Activated T-cell treated with anti-CD3 and anti-CD28 coated beads, Interleukin-2, amount 50 U/mL, for 72 hours (primary cell): Measurements from ENCODE around the gene IGFBPL1. TPM values are rescaled to one million over a fixed set of nuclear protein-coding genes. Genes with fewer than 3 reads are reported as not detected.
A peak's percentile ranks its signal among the peaks of the same experiment; 100 is the strongest.

ENCODE experiments used
- ATAC-seq, 2 donors: fragments of 150-1000 bp; cut with Tn5 transposase; replicated peaks in 1 of 2; 2 replicates each; pipeline ENCODE4 v1.10.0; 2021; ENCODE audit warnings: moderate library complexity in 2 of 2, mild to moderate bottlenecking in 1 of 2
- DNase-seq, 2 donors: peaks; one replicate each; pipeline ENCODE4 v3.0.0; 2021 to 2022; ENCODE audit warnings: mixed read lengths in 1 of 2
- H3K27ac Mint-ChIP-seq: one replicate; pipeline ENCODE4 v1.8.0; 2022; ENCODE audit warnings: mild to moderate bottlenecking, moderate library complexity, mixed read lengths
- H3K27me3 Mint-ChIP-seq: one replicate; pipeline ENCODE4 v1.8.0; 2022; ENCODE audit warnings: low read depth, mixed read lengths
- H3K36me3 Mint-ChIP-seq, 2 donors: one replicate each; pipeline ENCODE4 v1.8.0; 2022; ENCODE audit warnings: mixed read lengths in 2 of 2, mild to moderate bottlenecking in 1 of 2; ENCODE audit not compliant: insufficient read depth in 2 of 2
- H3K4me1 Mint-ChIP-seq: one replicate; pipeline ENCODE4 v1.8.0; 2022; ENCODE audit warnings: low read depth, mixed read lengths
- H3K4me3 Mint-ChIP-seq, 2 donors: one replicate each; pipeline ENCODE4 v1.8.0; 2022; ENCODE audit warnings: mild to moderate bottlenecking in 2 of 2, mixed read lengths in 2 of 2, moderate library complexity in 2 of 2
- H3K9me3 Mint-ChIP-seq, 2 donors: one replicate each; pipeline ENCODE4 v1.8.0; 2022; ENCODE audit warnings: mixed read lengths in 2 of 2
- total RNA-seq, 2 donors: library from RNA; stranded (reverse); gene quantifications; one replicate each; pipeline ENCODE4 v1.2.3, GENCODE V29; 2022

Gene IGFBPL1
- total RNA-seq, 2 donors from 2014 or later: not detected

DNA sequence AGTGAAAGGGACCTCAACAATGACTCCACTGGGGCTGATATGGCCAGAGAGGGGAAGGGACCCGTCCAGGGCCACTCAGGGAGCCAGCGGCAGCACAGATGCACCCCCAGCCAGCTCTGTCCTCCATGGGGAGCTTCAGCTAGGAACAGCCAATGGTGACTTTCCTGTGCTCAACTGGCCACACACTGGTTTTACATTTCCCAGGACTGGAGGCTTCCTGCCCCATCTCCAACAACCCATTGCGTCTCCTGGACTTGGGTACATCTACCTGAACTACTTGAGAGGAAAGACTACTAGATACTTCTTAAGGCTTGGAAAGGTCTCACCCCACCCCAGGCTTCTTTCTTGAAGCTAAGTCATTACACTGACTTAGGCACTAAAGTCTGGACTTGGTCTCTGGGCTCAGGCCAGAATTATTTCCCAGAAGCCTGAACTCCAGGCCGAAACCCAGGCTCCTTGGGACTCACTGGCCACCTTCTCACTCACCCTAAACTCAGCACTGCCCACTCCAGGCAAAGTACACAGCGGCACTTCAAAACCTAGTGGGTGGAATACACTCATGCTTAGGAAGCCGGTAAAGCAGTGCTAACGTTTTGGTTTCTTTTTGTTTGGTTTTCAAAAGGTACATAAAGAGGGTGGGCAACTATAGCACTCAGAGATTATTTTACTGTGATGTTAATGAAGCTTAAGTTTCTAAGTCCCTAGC lies 1.5 kb downstream of the IGFBPL1 start:
- H3K27ac Mint-ChIP-seq: no peak overlapping the region
- DNase-seq (no peak), ATAC-seq (no peak)
- H3K36me3 Mint-ChIP-seq: no peaks in the 10 kb centered on the region
- H3K9me3 Mint-ChIP-seq: no peaks in the 10 kb centered on the region
- H3K4me3 Mint-ChIP-seq: no peak overlapping the region
- H3K4me1 Mint-ChIP-seq: no peaks in the 10 kb centered on the region
- peaks cover 48% of the 10 kb centered on the region for H3K27me3 Mint-ChIP-seq

DNA sequence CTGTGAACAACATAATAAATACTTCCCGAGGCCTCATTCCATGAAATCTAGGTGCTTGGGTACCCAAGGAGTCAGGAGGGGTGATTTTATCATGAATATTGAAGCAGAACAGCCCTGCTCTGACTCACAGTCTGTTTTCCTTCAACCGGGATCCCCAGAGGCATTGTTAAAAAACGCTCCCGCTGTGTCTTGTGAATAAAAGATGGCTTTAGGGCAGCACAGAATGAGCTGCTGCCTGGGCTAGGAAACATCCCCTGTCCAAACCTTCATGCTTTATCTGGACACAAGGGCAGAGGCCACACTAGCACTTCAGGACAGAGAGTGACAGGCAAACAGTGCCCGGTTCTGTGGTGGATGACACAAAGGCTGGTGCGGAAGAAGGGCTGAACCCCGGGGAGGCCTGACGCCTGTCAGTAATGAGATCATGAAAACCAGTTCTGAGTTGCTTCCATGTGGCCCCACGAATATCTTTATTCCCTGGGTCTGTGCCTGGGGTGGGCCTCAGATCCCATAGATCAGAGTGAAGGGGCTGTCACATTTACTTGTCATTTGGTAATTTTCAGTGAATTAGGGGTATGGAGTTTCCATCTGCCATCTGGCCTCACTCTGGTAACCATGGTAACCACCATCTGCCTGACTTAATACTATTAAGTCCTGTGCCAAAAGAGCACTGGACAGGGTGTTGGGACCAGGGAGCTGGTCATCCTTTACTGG lies 2.6 kb downstream of the IGFBPL1 start:
- Mint-ChIP-seq H3K4me1 (no peaks in the 10 kb centered on the region), H3K27ac (no peak overlapping the region), H3K9me3 (no peaks in the 10 kb centered on the region), H3K27me3 (peaks cover 39% of the 10 kb centered on the region), H3K36me3 (no peaks in the 10 kb centered on the region), H3K4me3 (no peak overlapping the region)
- no peak for DNase-seq
- no peak for ATAC-seq

- peaks cover 24% of the 10 kb centered on the region for H3K27me3 Mint-ChIP-seq
- H3K4me3 Mint-ChIP-seq: no peak overlapping the region
- H3K4me1 Mint-ChIP-seq: no peaks in the 10 kb centered on the region
- no peak overlapping the region for H3K27ac Mint-ChIP-seq
- no peak for ATAC-seq
- H3K36me3 Mint-ChIP-seq: no peaks in the 10 kb centered on the region
- DNase-seq: no peak
- no peaks in the 10 kb centered on the region for H3K9me3 Mint-ChIP-seq
These were observed 5.1 kb downstream of the IGFBPL1 start for GRCh38 chr9:38419181-38419580.

DNA sequence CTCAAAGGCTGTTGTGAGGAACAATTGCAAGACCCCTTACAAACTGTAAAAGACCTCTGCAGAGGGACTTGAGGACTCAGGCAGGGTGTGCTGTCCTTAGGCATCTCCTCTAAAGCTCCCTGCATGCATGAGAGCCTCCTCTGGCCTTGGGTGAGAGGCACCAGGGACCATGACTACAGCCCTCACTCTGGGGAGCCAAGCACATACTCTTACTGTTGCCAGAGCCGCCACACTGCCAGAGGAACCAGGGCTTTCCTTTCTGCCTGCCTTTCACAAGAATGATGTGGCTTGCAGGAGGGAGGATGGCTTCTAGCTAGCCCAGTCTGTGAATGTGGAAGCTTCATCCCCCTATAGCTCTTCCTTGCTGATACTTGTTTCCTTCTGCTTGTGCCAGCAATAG lies 5.9 kb downstream of the IGFBPL1 start:
- Mint-ChIP-seq H3K4me3 (no peak overlapping the region), H3K4me1 (no peaks in the 10 kb centered on the region), H3K27me3 (peaks cover 20% of the 10 kb centered on the region), H3K27ac (no peak overlapping the region), H3K36me3 (no peaks in the 10 kb centered on the region), H3K9me3 (no peaks in the 10 kb centered on the region)
- ATAC-seq (no peak), DNase-seq (no peak)

DNA sequence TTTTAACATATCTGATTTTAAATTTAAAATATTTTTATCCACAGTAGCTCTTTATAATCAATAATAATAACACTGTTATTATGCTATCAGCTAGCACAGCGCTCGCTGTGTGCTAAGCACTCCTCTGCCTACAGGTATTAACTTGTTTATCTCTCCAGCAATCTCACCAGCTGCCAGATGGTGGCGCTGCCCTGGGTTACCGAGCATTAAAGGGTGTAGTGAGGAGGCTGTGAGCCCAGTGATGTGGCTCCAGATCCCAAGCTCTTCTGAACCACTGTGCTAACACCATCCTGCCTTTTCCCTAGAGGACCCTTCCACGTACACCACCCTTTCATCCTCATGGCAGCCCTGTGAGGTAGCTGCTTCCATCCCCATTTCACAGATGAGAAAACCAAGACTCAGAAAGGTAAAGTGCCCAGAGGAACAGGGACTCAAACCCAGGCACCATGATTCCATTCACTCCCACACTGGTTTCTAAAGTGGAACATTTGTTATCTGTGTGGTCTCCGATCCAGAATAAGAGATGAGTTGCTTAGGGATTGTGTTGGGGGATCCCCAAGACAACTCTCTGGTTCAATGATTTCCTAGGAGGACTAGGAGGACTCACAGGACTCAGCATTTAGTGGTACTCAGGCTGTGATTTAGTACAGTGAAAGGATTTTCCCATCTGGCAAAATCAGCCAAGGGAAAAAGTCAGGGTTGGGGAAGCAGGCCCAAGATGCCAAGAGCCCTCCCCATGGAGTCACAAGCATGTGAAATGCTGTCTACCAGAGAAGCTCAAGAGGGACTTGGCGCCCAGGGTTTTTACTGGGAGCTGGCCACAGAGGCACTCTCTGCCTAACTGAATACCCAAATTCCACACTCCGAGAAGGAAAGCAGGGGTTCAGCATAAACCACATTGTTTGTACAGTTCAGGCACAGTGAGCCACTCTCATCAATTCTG lies 7.0 kb downstream of the IGFBPL1 start:
- no peaks in the 10 kb centered on the region for H3K36me3 Mint-ChIP-seq
- ATAC-seq: peak; percentile 53 to 71

GRCh38 chr9:38416461-38416860 lies 7.8 kb downstream of the IGFBPL1 start:
- no peak overlapping the region for H3K4me3 Mint-ChIP-seq
- no peak for ATAC-seq
- no peaks in the 10 kb centered on the region for H3K9me3 Mint-ChIP-seq
- H3K27ac Mint-ChIP-seq: no peak overlapping the region
- DNase-seq: no peak
- H3K36me3 Mint-ChIP-seq: no peaks in the 10 kb centered on the region
- H3K4me1 Mint-ChIP-seq: no peaks in the 10 kb centered on the region
- peaks cover 8% of the 10 kb centered on the region for H3K27me3 Mint-ChIP-seq

More for the DNA sequence above, 7.0 kb downstream of the IGFBPL1 start:
- H3K27me3 Mint-ChIP-seq: peaks cover 16% of the 10 kb centered on the region
- no peak overlapping the region for H3K4me3 Mint-ChIP-seq
- DNase-seq: peak; percentile 54 to 63
- no peaks in the 10 kb centered on the region for H3K4me1 Mint-ChIP-seq
- H3K27ac Mint-ChIP-seq: no peak overlapping the region
- H3K9me3 Mint-ChIP-seq: no peaks in the 10 kb centered on the region

DNA sequence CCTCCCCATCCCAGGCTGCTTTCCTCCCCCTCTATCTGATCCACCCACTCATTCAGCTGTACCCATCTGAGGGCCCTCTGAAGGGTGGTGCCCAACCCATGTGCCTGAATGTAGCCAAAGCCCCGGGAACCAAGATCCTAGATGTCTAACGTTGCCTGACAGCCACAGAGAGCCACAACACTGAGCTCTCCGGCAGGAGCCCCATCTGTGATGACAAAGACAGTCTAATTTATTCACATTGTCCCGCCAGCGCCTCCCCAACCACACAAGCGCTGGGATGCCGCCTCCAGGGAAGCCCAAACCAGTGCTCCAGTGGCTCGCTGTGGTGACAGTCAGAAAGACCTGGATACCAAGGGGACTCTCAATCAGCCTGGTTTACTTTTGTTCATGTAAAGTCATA lies 8.4 kb downstream of the IGFBPL1 start:
- no peaks in the 10 kb centered on the region for H3K4me1 Mint-ChIP-seq
- no peaks in the 10 kb centered on the region for H3K36me3 Mint-ChIP-seq
- no peak overlapping the region for H3K27ac Mint-ChIP-seq
- no peaks in the 10 kb centered on the region for H3K9me3 Mint-ChIP-seq
- no peak overlapping the region for H3K4me3 Mint-ChIP-seq
- DNase-seq (no peak), ATAC-seq (no peak)
- H3K27me3 Mint-ChIP-seq: peaks cover 7% of the 10 kb centered on the region

GRCh38 chr9:38414040-38414723 lies 10.1 kb downstream of the IGFBPL1 start:
- no peak for ATAC-seq

DNA sequence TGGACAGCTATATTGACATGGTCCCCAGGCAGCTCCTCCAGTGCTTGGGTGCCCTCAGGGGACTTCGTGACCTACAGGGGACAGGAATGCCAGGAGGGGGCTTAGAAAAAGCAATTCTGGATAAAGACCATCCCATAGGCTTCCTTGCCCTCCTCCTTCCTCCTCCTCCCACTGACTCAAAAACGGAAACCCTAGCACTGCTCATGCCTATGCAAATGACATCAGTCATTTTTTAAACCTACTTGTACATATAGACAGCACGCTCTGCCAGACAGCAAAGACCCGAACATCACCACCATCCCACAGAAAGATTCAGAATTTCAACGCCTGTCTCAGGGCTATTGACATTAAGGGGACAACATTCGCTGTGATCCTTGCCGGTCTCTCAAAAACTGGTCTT lies 11.0 kb downstream of the IGFBPL1 start:
- ATAC-seq: no peak
- no peaks in the 10 kb centered on the region for H3K4me1 Mint-ChIP-seq
- H3K4me3 Mint-ChIP-seq: no peak overlapping the region

More at GRCh38 chr9:38414040-38414723, 10.1 kb downstream of the IGFBPL1 start:
- no peaks in the 10 kb centered on the region for H3K36me3 Mint-ChIP-seq
- H3K4me1 Mint-ChIP-seq: no peaks in the 10 kb centered on the region
- no peak for DNase-seq
- H3K9me3 Mint-ChIP-seq: no peaks in the 10 kb centered on the region
- no peak overlapping the region for H3K4me3 Mint-ChIP-seq
- H3K27ac Mint-ChIP-seq: no peak overlapping the region
- H3K27me3 Mint-ChIP-seq: peaks cover 7% of the 10 kb centered on the region

DNA sequence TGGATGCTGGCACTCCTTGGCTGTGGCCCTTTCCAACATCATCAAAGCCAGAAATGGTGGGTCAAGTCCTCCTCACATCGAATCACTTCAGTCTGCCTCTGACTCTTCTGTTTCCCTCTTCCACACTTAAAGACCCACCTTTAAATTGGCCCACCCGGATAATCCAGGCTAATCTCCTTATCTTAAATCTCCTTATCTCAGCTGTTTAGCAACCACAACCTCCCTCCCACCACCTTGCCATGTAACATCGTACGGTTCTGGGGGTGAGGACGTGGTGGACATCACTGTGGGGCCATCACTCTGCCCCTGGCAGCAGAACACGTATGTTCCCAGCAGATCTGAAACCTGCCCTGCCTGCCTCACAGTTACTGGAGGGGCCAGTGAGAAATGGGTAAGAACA lies 11.5 kb downstream of the IGFBPL1 start:
- no peak for ATAC-seq
- no peaks in the 10 kb centered on the region for H3K36me3 Mint-ChIP-seq
- H3K27me3 Mint-ChIP-seq: peaks cover 7% of the 10 kb centered on the region
- no peak overlapping the region for H3K4me3 Mint-ChIP-seq
- H3K4me1 Mint-ChIP-seq: no peaks in the 10 kb centered on the region
- no peak for DNase-seq
- H3K9me3 Mint-ChIP-seq: no peaks in the 10 kb centered on the region
- no peak overlapping the region for H3K27ac Mint-ChIP-seq

More for the DNA sequence above, 11.0 kb downstream of the IGFBPL1 start:
- Mint-ChIP-seq H3K9me3 (no peaks in the 10 kb centered on the region), H3K27me3 (peaks cover 7% of the 10 kb centered on the region), H3K36me3 (no peaks in the 10 kb centered on the region), H3K27ac (no peak overlapping the region)
- no peak for DNase-seq

DNA sequence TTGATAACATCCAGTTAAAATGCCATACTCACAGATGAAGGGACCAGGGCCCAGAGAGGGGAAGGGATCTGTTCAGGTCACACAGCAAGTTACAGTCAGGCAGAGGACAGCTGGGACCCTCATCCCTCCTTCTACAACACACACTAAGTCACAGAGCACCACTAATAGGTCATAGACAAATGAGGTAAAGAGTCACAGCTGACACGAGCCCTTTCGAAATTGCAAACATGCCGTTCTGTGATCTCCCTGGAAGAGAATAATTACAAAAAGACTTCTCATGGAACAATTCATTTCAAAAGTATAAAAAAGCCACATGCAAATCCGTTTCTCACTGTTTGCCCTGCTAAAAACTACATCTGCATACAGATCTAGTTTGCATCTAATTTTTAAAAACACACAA lies 15.5 kb downstream of the IGFBPL1 start:
- ATAC-seq (peak in 1 of 2 donors; percentile 78), DNase-seq (no peak)
- Mint-ChIP-seq H3K36me3 (no peaks in the 10 kb centered on the region), H3K27ac (no peak overlapping the region), H3K4me1 (no peaks in the 10 kb centered on the region), H3K4me3 (no peak overlapping the region), H3K9me3 (no peaks in the 10 kb centered on the region), H3K27me3 (peaks cover 17% of the 10 kb centered on the region)

- DNase-seq (no peak), ATAC-seq (no peak)
- Mint-ChIP-seq H3K4me1 (no peaks in the 10 kb centered on the region), H3K4me3 (no peak overlapping the region), H3K9me3 (no peaks in the 10 kb centered on the region), H3K36me3 (no peaks in the 10 kb centered on the region), H3K27me3 (peaks cover 10% of the 10 kb centered on the region), H3K27ac (no peak overlapping the region)
These were observed 17.6 kb downstream of the IGFBPL1 start for GRCh38 chr9:38406476-38407186.
